CD4-positive, alpha-beta T cell (primary cell): ENCODE data around the gene PGD. TPM values are rescaled to one million over a fixed set of nuclear protein-coding genes. Genes with fewer than 3 reads are reported as not detected.
"Not testable (repeated sequence)": the region's sequence is repeated elsewhere in the genome, so short reads cannot be mapped to it uniquely, and the experiment has no call there.

Experiments
- ATAC-seq: fragments of 200-7000 bp; cut with Tn5 transposase; one replicate; pipeline ENCODE4 v1.10.0; 2022; ENCODE audit warnings: mild to moderate bottlenecking; ENCODE audit not compliant: poor library complexity
- CTCF ChIA-PET: fragments of 350-600 bp; sonication (Branson Sonifier 250); formaldehyde crosslinking; loops from one replicate; lab custom pipeline; 2021; ENCODE audit warnings: antibody characterized with exemption, inconsistent platforms; lab: Charles Lee
- POLR2A ChIA-PET: fragments of 350-600 bp; sonication (Branson Sonifier 250); formaldehyde crosslinking; loops from one replicate; lab custom pipeline; 2021; ENCODE audit warnings: antibody characterized with exemption, inconsistent platforms; lab: Charles Lee
- DNase-seq, 14 experiments: peaks; one replicate each; pipeline ENCODE4 v3.0.0-alpha.2; 2013 to 2020; ENCODE audit warnings: mixed read lengths in 2 of 14
- H3K27ac ChIP-seq, 2 donors: one replicate each; pipeline versions ENCODE4 v1.5.1 to v1.7.0; 2013; ENCODE audit warnings: low read length in 2 of 2, low read depth in 1 of 2, mild to moderate bottlenecking in 1 of 2
- H3K27me3 ChIP-seq, 2 experiments: 1 replicate in 1 of 2; 2 replicates in 1 of 2; pipeline versions ENCODE4 v1.6.1 to v1.7.0; 2013; ENCODE audit warnings: low read length in 2 of 2, control low read depth in 1 of 2, mild to moderate bottlenecking in 1 of 2, moderate library complexity in 1 of 2; ENCODE audit not compliant: insufficient read depth in 2 of 2, control insufficient read depth in 1 of 2
- H3K36me3 ChIP-seq: one replicate; pipeline ENCODE4 v1.6.1; 2013; ENCODE audit warnings: low read length, control low read depth; ENCODE audit not compliant: insufficient read depth
- H3K4me1 ChIP-seq: one replicate; pipeline ENCODE4 v1.6.1; 2013; ENCODE audit warnings: low read length, control low read depth; ENCODE audit not compliant: insufficient read depth
- H3K4me3 ChIP-seq: one replicate; pipeline ENCODE4 v1.5.1; 2013; ENCODE audit warnings: mild to moderate bottlenecking, low read length, moderate library complexity
- H3K9me3 ChIP-seq, 2 experiments: 1 replicate in 1 of 2; 2 replicates in 1 of 2; pipeline versions ENCODE4 v1.6.1 to v1.7.0; 2013; ENCODE audit warnings: low read length in 2 of 2, mild to moderate bottlenecking in 2 of 2, control low read depth in 1 of 2, moderate library complexity in 1 of 2; ENCODE audit not compliant: control insufficient read depth in 1 of 2, insufficient read depth in 1 of 2
- H3K27ac Mint-ChIP-seq: one replicate; pipeline ENCODE4 v1.8.0; 2020; ENCODE audit warnings: mixed read lengths
- H3K27me3 Mint-ChIP-seq: one replicate; pipeline ENCODE4 v1.8.0; 2021; ENCODE audit warnings: mixed read lengths
- H3K36me3 Mint-ChIP-seq: one replicate; pipeline ENCODE4 v1.8.0; 2021; ENCODE audit warnings: low read depth, mixed read lengths
- H3K4me1 Mint-ChIP-seq: one replicate; pipeline ENCODE4 v1.8.0; 2021; ENCODE audit warnings: low read depth, mixed read lengths
- H3K4me3 Mint-ChIP-seq: one replicate; pipeline ENCODE4 v1.8.0; 2020; ENCODE audit warnings: mild to moderate bottlenecking, mixed read lengths
- H3K9me3 Mint-ChIP-seq: one replicate; pipeline ENCODE4 v1.8.0; 2020; ENCODE audit warnings: mixed read lengths
- intact Hi-C, 2 experiments: fragments of 100-400 bp; cut with DNase I in 1 of 2; cut with micrococcal nuclease in 1 of 2; formaldehyde crosslinking; loops; one replicate each; pipeline versions ENCODE4 v1.15.1 to v1.9.0; 2023 to 2025; cut with DNase I, micrococcal nuclease
- total RNA-seq, 174 experiments: library from RNA in 2 of 174; stranded (reverse) in 2 of 174; gene quantifications; one replicate each; pipeline ENCODE4 v1.2.3 and lab custom pipeline; 2021 to 2026
- TF ChIP-seq, protein P1 (sequence below): fragments of 200-600 bp; IDR thresholded peaks from one replicate; pipeline ENCODE4 v1.8.0; 2022; ENCODE audit warnings: antibody characterized with exemption, mild to moderate bottlenecking

Gene PGD
- total RNA-seq, 2 experiments from 2014 or later = 16.7 to 17.4 TPM

DNA sequence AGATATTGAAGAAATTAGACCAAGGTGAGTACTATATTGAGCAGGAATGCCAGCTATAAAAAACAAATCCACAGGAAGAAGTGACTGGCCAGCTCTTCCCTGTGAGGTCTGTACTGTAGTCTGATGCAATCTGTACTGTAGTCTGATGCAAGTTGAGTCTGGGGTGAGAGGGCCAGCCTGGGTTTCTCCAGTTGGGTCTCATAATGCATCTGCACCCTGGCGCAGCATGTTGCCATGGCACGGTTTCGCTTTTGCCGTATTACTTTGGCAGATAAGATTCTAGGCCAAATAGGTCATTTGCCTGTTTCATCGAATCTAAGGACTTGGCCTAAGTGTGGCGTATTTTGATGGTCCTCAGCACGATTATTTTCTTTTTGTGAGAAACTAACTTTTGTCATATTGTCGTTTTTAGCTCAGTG, 24.4 kb upstream of the PGD start:
- peaks cover 46% of the 10 kb centered on the region for H3K36me3 Mint-ChIP-seq
- H3K4me3 ChIP-seq = no peak overlapping the region
- CTCF ChIA-PET = no interaction called here
- no peaks in the 10 kb centered on the region for H3K4me1 Mint-ChIP-seq
- DNase-seq = no peak
- no peaks in the 10 kb centered on the region for H3K9me3 ChIP-seq
- no peaks in the 10 kb centered on the region for H3K27me3 ChIP-seq
- H3K9me3 Mint-ChIP-seq = no peaks in the 10 kb centered on the region
- no peaks in the 10 kb centered on the region for H3K4me1 ChIP-seq
- TF ChIP-seq, protein P1, sequence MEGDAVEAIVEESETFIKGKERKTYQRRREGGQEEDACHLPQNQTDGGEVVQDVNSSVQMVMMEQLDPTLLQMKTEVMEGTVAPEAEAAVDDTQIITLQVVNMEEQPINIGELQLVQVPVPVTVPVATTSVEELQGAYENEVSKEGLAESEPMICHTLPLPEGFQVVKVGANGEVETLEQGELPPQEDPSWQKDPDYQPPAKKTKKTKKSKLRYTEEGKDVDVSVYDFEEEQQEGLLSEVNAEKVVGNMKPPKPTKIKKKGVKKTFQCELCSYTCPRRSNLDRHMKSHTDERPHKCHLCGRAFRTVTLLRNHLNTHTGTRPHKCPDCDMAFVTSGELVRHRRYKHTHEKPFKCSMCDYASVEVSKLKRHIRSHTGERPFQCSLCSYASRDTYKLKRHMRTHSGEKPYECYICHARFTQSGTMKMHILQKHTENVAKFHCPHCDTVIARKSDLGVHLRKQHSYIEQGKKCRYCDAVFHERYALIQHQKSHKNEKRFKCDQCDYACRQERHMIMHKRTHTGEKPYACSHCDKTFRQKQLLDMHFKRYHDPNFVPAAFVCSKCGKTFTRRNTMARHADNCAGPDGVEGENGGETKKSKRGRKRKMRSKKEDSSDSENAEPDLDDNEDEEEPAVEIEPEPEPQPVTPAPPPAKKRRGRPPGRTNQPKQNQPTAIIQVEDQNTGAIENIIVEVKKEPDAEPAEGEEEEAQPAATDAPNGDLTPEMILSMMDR = no peak
- ATAC-seq = no peak
- intact Hi-C loops = no loop called here
- no peak overlapping the region for H3K4me3 Mint-ChIP-seq
- no peak overlapping the region for H3K27ac Mint-ChIP-seq
- no peak overlapping the region for H3K27ac ChIP-seq
- H3K27me3 Mint-ChIP-seq = no peaks in the 10 kb centered on the region
- POLR2A ChIA-PET = no interaction called here
- H3K36me3 ChIP-seq = peaks cover 33% of the 10 kb centered on the region

DNA sequence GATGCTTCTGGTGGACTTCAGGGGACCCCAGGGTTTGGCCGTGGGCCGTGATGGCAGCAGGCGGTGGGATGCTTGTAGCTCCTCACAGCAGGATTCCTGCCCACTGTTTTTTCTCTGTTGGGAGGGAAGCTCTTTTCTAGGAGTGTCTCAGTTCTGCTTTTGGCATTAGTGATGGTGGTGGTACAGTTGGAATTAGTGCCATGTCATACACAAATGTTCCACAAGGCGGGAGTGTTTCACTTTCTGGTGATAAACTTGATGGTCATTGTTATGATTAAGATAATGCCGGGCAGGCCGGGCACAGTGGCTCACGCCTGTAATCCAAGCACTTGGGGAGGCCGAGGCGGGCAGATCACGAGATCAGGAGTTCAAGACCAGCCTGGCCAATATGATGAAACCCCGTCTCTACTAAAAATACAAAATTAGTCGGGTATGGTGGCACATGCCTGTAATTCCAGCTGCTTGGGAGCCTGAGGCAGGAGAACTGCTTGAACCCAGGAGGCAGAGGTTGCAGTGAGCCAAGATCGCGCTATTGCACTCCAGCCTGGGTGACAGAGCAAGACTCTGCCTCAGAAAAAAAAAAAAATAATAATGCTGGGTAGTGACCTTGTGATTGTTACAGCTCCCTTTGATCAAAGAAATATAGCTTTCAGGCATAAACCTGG, 21.4 kb upstream of the PGD start:
- H3K27me3 Mint-ChIP-seq, H3K9me3 Mint-ChIP-seq, ATAC-seq, H3K9me3 ChIP-seq, H3K4me3 Mint-ChIP-seq, H3K4me1 ChIP-seq, H3K27ac ChIP-seq, H3K27me3 ChIP-seq, H3K4me1 Mint-ChIP-seq, H3K27ac Mint-ChIP-seq, H3K4me3 ChIP-seq: not testable (repeated sequence)
- ChIA-PET POLR2A (interaction anchor here (0.6 kb wide), 1 partner anchor 440 kb away, joined by 3 read pairs; no protein-coding TSS in a partner anchor), CTCF (interaction anchor here (1.3 kb wide), 1 partner anchor 9 kb away, joined by 5 read pairs; no protein-coding TSS in a partner anchor)
- intact Hi-C loops = loop anchor here (1.0 kb wide), 1 partner anchor 51 kb away; no protein-coding TSS in a partner anchor
- peak in 5 of 14 experiments; percentile 6 to 67 (median 40) for DNase-seq
- TF ChIP-seq, protein P1 = peak; percentile 46
- peaks cover 22% of the 10 kb centered on the region for H3K36me3 ChIP-seq
- H3K36me3 Mint-ChIP-seq = peaks cover 38% of the 10 kb centered on the region

DNA sequence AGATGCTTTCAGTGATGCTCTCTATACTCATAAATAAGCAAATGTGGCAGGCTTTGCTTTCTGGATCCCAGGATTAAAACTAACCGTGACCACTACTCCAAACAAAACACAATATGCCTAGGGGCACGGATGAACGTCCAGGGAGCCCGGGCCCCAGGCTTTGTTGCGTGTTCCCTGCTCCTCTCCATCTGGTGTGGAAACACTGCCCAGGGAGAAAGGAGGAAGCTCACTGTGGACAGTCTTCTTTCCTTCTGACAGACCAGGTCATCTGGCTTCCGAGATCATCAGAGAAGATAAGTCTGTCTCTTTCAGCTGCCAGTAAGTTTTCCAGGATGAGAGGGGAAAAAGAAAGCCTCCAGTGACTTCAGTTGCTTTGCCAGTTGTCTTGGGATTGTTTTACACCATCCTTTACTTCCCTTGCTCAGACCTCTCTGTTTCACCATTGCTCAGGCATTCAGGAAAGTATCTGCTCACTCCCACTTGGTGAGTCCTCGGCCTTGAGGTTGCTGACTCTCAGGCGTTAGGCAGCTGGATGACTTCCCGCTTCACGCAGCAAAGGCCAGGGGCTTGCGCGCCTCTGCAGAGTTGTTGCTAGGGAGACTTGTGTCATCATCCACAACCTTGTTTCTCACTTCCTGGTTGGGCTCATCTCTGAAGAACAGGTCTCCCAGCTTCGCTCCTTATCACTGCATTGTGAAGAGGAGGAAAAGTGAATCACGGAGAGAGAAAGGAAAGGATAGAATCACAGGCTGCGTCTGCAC, 20.6 kb upstream of the PGD start:
- no peaks in the 10 kb centered on the region for H3K9me3 ChIP-seq
- H3K4me3 ChIP-seq = no peak overlapping the region
- H3K36me3 Mint-ChIP-seq = peaks cover 38% of the 10 kb centered on the region
- no peak overlapping the region for H3K27ac Mint-ChIP-seq
- ChIA-PET CTCF (no interaction called here), POLR2A (interaction anchor here (0.6 kb wide), 1 partner anchor 440 kb away, joined by 3 read pairs; no protein-coding TSS in a partner anchor)
- H3K4me1 ChIP-seq = no peaks in the 10 kb centered on the region
- TF ChIP-seq, protein P1 = no peak
- no peaks in the 10 kb centered on the region for H3K9me3 Mint-ChIP-seq
- intact Hi-C loops = no loop called here
- ATAC-seq (no peak), DNase-seq (peak in 3 of 14 experiments; percentile 14 to 61 (median 48))
- no peaks in the 10 kb centered on the region for H3K27me3 Mint-ChIP-seq
- no peaks in the 10 kb centered on the region for H3K27me3 ChIP-seq
- H3K4me1 Mint-ChIP-seq = no peaks in the 10 kb centered on the region
- H3K27ac ChIP-seq = no peak overlapping the region
- no peak overlapping the region for H3K4me3 Mint-ChIP-seq
- peaks cover 22% of the 10 kb centered on the region for H3K36me3 ChIP-seq
